Measurements from ENCODE around the gene BIN2. TPM values are rescaled to one million over a fixed set of nuclear protein-coding genes. Genes with fewer than 3 reads are reported as not detected.

BIN2 gene
- total and polyA plus RNA-seq, 2 of the 13 experiments (the other 11 are each of a cell fraction or from before 2014, with no cell fraction given): not detected

DNA sequence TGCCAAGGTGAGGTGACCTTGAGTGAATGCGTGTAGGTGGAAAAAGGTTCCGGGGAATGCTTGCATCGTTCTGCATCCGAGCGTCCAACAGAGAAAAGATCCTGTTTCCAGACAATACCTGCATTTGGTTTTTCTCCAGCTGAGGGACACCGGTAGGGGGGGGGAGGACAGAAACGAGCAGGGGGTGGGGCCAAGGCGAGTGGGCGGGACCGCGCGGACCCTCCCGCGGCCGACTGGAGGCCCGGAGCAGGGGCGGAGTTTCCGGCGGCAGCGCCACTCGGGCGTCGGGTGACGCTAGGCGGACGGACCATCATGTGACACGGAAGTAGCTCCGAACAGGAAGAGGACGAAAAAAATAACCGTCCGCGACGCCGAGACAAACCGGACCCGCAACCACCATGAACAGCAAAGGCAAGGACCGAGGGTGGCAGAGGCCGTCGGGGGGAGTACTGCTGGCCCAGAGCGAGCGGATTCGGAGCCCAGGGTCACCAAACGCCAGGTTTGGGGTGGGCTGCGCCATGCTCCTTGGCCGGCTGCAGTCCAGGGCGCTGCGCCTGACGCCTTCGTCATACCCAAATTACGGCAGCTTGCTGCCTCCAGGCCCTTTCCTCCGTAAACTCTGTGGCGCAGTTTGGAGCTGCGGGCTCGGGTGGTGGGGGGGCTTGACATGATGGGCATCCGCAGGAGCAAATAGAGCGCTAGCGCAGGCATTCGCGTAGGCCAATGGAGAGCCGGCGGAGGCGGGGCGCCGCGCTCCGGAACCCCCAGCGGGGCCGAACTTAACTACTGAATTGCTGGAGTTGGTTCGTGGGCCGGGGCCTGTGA lies 85.3 kb downstream of the BIN2 start, which contains the start of gene DAZAP2 (continued):
- TF ChIP-seq, protein P1, sequence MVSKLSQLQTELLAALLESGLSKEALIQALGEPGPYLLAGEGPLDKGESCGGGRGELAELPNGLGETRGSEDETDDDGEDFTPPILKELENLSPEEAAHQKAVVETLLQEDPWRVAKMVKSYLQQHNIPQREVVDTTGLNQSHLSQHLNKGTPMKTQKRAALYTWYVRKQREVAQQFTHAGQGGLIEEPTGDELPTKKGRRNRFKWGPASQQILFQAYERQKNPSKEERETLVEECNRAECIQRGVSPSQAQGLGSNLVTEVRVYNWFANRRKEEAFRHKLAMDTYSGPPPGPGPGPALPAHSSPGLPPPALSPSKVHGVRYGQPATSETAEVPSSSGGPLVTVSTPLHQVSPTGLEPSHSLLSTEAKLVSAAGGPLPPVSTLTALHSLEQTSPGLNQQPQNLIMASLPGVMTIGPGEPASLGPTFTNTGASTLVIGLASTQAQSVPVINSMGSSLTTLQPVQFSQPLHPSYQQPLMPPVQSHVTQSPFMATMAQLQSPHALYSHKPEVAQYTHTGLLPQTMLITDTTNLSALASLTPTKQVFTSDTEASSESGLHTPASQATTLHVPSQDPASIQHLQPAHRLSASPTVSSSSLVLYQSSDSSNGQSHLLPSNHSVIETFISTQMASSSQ (IDR thresholded peaks at IDR 0.05; ENCODE audit: low read depth): no peak
- TF ChIP-seq, protein P1 (CRISPR knock-in tag; IDR thresholded peaks at IDR 0.05; ENCODE audit: borderline replicate concordance): no peak
- peak; percentile 27; the same call in 1 of the 2 replicates for TF ChIP-seq FOSL2 (CRISPR knock-in tag; IDR thresholded peaks at IDR 0.05)
- peak; percentile 37; the same call in 1 of the 2 replicates for TF ChIP-seq RAD21 (CRISPR knock-in tag; IDR thresholded peaks at IDR 0.05)
- TF ChIP-seq, protein P2, sequence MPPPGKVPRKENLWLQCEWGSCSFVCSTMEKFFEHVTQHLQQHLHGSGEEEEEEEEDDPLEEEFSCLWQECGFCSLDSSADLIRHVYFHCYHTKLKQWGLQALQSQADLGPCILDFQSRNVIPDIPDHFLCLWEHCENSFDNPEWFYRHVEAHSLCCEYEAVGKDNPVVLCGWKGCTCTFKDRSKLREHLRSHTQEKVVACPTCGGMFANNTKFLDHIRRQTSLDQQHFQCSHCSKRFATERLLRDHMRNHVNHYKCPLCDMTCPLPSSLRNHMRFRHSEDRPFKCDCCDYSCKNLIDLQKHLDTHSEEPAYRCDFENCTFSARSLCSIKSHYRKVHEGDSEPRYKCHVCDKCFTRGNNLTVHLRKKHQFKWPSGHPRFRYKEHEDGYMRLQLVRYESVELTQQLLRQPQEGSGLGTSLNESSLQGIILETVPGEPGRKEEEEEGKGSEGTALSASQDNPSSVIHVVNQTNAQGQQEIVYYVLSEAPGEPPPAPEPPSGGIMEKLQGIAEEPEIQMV (CRISPR knock-in tag; IDR thresholded peaks at IDR 0.05; ENCODE audit: low read depth): 0 out of 2 replicates have a peak, but pooled peaks have one; percentile 33
- TF ChIP-seq CENPX (CRISPR knock-in tag; IDR thresholded peaks at IDR 0.05): no peak
- TF ChIP-seq, protein P3, sequence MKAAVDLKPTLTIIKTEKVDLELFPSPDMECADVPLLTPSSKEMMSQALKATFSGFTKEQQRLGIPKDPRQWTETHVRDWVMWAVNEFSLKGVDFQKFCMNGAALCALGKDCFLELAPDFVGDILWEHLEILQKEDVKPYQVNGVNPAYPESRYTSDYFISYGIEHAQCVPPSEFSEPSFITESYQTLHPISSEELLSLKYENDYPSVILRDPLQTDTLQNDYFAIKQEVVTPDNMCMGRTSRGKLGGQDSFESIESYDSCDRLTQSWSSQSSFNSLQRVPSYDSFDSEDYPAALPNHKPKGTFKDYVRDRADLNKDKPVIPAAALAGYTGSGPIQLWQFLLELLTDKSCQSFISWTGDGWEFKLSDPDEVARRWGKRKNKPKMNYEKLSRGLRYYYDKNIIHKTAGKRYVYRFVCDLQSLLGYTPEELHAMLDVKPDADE (CRISPR knock-in tag; IDR thresholded peaks at IDR 0.05): peak; percentile 53; the same call in 1 of the 2 replicates
- peak; percentile 72; the same call in 1 of the 2 replicates for TF ChIP-seq ZNF224 (CRISPR knock-in tag; IDR thresholded peaks at IDR 0.05)
- TF ChIP-seq E2F1 (CRISPR knock-in tag; IDR thresholded peaks at IDR 0.05): peak; percentile 49
- TF ChIP-seq ZNF619 (CRISPR knock-in tag; IDR thresholded peaks at IDR 0.05): no peak; the same call in 1 of the 2 replicates
- TF ChIP-seq HMGXB4 (CRISPR knock-in tag; IDR thresholded peaks at IDR 0.05; ENCODE audit: borderline replicate concordance in 1 of 2, low read depth in 1 of 2): peak; percentile 59 to 80; a peak in 2 of 4 replicates
- TF ChIP-seq ZSCAN22 (CRISPR knock-in tag; IDR thresholded peaks at IDR 0.05): no peak
- TF ChIP-seq ATF1 (CRISPR knock-in tag; IDR thresholded peaks at IDR 0.05): peak; percentile 35; the same call in 1 of the 2 replicates
- TF ChIP-seq HNF1B (CRISPR knock-in tag; IDR thresholded peaks at IDR 0.05): peak; percentile 86
- TF ChIP-seq CBX1 (IDR thresholded peaks at IDR 0.05; ENCODE audit: low read depth): no peak
- TF ChIP-seq KAT8 (CRISPR knock-in tag; IDR thresholded peaks at IDR 0.05): peak; percentile 94
- TF ChIP-seq CEBPG (CRISPR knock-in tag; IDR thresholded peaks at IDR 0.05): peak; percentile 7; the same call in 1 of the 2 replicates

Data from HepG2 (cell line).